Bronchial epithelial cell (primary cell): Measurements from ENCODE around the gene PANK4. TPM values are rescaled to one million over a fixed set of nuclear protein-coding genes. Genes with fewer than 3 reads are reported as not detected.
A peak's percentile ranks its signal among the peaks of the same experiment; 100 is the strongest.

Experiments
- DNase-seq: peaks from one replicate; pipeline ENCODE4 v3.0.0-alpha.2; 2010; ENCODE audit warnings: low read depth
- FAIRE-seq: peaks from 2 replicates; lab custom pipeline; 2011; peaks lifted over from hg19 to GRCh38; lab: Jason Lieb, UNC
- H3K27me3 ChIP-seq: 2 replicates; pipeline ENCODE4 v1.5.1; 2011; ENCODE audit warnings: low read length; ENCODE audit not compliant: control insufficient read depth, insufficient read depth
- H3K36me3 ChIP-seq: 2 replicates; pipeline ENCODE4 v1.5.1; 2011; ENCODE audit warnings: low read length; ENCODE audit not compliant: control insufficient read depth, insufficient read depth
- H3K4me3 ChIP-seq: 2 replicates; pipeline ENCODE4 v1.5.1; 2011; ENCODE audit warnings: mild to moderate bottlenecking, low read depth, low read length, control low read depth
- total RNA-seq: library from RNA; depleted of rRNA; stranded (reverse); fragments of >200 nt; gene quantifications from 2 replicates; pipeline ENCODE4 v1.2.1, GENCODE V29; 2014
- TF ChIP-seq, protein P1 (sequence below): IDR thresholded peaks from 2 replicates; pipeline ENCODE4 v1.5.1; 2011; ENCODE audit warnings: mild to moderate bottlenecking, moderate library complexity, low read length, control low read depth, inconsistent platforms; ENCODE audit not compliant: insufficient read depth, severe bottlenecking

Gene PANK4
- total RNA-seq, 1 donor from 2014 or later: 29.2 TPM

DNA sequence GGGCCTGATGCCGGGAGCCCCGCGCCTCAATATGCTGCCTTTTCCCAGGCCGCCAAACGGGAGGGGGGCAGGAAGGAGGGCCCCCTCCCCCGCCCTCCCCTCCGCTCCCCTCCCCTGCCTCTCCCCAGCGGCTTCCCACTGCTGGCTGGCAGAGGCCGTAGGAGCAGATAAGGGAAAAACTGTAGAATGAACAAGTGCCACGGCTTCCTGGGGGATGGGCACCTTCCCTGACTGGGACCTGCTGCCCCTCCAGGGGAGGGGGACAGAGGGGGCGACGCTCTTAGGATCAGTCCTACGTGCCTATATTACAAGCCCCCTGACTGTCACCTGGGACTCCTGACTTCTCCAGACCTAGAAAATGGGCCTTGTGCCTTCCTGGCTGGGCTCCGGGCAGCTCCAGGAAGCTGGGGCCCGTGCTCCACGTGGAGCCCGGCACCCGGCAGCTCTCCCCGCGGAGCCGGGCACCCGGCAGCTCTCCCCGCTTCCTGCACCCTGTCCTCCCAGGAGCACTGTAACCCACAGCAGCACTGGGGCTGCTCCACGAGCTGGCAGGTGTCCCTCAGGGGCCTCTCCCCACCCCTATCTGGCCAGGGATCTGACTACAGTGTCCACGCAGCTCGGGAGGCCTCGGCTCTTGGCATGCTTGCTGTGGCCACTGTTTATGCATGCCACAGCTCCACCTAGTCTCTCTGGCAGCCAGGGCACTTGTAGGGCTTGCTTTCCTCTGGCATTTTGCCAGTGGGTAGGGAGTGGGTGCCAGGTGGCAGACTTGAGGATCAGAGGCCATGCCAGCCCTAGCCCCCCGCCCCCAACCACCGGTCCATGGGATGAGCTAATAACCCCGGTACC lies 4.3 kb upstream of the PANK4 start:
- no peaks in the 10 kb centered on the region for H3K36me3 ChIP-seq
- no peaks in the 10 kb centered on the region for H3K27me3 ChIP-seq
- TF ChIP-seq, protein P1, sequence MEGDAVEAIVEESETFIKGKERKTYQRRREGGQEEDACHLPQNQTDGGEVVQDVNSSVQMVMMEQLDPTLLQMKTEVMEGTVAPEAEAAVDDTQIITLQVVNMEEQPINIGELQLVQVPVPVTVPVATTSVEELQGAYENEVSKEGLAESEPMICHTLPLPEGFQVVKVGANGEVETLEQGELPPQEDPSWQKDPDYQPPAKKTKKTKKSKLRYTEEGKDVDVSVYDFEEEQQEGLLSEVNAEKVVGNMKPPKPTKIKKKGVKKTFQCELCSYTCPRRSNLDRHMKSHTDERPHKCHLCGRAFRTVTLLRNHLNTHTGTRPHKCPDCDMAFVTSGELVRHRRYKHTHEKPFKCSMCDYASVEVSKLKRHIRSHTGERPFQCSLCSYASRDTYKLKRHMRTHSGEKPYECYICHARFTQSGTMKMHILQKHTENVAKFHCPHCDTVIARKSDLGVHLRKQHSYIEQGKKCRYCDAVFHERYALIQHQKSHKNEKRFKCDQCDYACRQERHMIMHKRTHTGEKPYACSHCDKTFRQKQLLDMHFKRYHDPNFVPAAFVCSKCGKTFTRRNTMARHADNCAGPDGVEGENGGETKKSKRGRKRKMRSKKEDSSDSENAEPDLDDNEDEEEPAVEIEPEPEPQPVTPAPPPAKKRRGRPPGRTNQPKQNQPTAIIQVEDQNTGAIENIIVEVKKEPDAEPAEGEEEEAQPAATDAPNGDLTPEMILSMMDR: peak; percentile 17
- DNase-seq (no peak), FAIRE-seq (no peak)
- no peak overlapping the region for H3K4me3 ChIP-seq

DNA sequence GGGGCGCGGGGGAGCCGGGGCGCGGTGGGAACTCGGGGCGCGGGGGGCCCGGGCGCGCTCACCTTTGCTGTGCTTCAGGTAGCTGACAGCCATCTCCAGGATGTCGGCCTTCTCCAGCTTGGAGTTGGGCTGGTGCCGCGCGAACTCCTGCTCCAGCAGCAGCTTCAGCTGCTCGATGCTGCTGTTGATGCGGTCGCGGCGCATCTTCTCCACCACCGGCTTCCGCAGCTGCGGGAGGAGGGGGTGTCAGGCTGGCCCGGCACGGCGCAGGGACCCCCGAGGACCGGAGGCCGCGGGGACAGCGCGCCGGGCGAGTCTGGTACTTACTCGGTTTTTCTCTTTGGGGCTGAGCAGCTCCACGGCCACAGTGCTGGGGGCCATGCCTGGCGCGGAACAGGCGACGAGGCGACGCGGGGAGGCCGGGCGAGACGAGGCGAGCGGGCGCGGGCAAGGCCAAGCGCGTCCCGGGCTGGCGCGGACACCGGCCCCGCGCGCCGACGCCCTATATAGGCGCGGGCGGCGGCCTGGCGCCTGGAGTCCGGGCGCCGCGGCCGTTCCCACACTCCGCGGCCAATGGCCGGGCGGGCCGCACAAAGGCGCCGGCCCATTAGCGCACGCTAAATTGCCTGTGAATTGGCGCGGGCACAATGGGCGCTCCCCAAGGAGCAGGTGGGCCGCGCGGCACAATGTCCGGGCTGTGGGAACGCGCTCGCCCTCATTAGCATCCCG lies 3.6 kb upstream of the PANK4 start, which contains the start of gene HES5:
Gene HES5 (minus strand): TSS at position 480 of the 729 bp plus-strand sequence. CDS start 99 bp downstream, at position 381.
- Histone ChIP-seq H3K27me3 (no peaks in the 10 kb centered on the region), H3K36me3 (no peaks in the 10 kb centered on the region), H3K4me3 (peak within 1 kb of the TSS; percentile 20)
- DNase-seq: no peak
- TF ChIP-seq, protein P1: no peak
- no peak for FAIRE-seq

DNA sequence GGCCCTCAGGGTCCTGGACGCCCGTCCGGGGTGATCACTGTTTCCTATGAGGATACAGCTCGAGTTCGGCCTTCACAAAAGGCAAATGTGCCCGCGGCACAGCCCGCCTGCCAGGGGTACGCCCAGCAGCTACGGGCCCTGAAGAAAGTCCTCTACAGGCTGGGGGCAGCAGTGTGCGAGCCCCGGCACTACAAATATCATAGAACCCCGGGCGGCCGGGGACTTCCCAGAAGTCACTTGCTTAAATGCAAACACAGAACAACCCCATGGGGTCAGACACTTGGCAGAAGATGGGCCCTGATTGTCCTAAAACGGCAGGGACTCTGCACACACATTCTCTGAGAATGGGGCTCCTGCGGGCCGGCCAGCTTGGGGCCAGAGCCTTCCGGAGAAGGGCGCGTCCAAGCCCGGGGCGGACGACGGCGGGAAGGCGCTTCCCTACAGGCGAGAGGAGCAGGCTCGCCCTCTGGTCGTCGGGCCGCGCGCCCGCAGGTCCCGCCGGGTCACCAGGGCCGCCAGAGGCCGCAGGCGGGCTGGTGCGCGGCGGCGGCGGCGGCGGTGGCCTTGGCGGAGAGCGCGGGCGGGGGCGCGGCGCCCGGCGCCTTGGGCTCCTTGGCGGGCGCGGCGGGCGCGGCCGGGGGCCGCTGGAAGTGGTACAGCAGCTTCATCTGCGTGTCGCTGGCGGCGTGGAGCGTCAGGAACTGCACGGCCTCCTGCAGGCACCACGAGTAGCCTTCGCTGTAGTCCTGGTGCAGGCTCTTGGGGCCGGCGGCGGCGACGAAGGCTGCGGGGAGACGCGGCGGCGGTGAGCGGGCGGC lies 2.8 kb upstream of the PANK4 start:
- TF ChIP-seq, protein P1: no peak
- DNase-seq (no peak), FAIRE-seq (no peak)
- peak overlapping the region; percentile 13 for H3K4me3 ChIP-seq
- H3K27me3 ChIP-seq: no peaks in the 10 kb centered on the region
- H3K36me3 ChIP-seq: no peaks in the 10 kb centered on the region

DNA sequence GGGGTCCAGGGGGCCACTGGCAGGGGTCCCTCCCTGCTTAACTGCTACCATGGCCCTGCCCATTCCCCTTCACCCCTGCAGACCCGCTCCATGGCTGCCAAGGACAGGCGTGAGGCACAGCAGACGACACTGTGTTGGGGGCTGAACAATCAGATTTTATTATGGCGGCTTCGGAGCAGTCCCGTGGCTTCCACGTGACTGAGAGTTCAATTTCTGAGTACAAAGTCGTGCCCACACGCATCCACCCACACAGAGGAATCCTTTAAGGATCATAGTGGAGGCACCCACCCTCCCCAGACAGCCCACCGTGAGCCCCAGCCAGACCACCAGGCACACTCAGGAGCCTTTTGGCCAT lies 2.2 kb upstream of the PANK4 start:
- TF ChIP-seq, protein P1: no peak
- FAIRE-seq: no peak

DNA sequence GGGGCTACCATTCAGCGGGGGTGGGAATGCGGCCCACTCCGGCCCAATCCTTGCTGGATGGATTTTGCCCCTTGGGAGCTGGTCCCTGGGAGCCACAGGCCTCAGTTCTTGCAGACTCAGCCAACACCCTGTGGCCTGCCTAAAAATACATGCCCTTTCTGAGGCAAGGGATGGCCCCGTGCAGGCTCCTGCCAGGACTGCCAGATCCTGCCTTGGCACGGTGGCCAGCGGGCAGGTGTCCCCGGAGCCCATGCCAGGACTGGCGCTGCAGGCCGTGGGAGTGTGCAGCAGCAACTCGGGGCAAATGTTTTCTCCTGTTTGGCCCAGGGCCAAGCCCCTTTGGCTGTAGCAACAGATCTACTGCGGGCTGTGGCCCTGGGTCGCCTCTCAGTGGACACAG lies 1.6 kb upstream of the PANK4 start:
- TF ChIP-seq, protein P1: no peak
- H3K27me3 ChIP-seq: no peaks in the 10 kb centered on the region
- FAIRE-seq: no peak
- no peak for DNase-seq
- no peak overlapping the region for H3K4me3 ChIP-seq
- no peaks in the 10 kb centered on the region for H3K36me3 ChIP-seq

More for the DNA sequence above, 2.2 kb upstream of the PANK4 start:
- Histone ChIP-seq H3K4me3 (no peak overlapping the region), H3K36me3 (no peaks in the 10 kb centered on the region), H3K27me3 (no peaks in the 10 kb centered on the region)
- DNase-seq: no peak
